ENCODE measurements around the gene USP54. TPM values are rescaled to one million over a fixed set of nuclear protein-coding genes. Genes with fewer than 3 reads are reported as not detected.
A peak's percentile ranks its signal among the peaks of the same experiment; 100 is the strongest.
"Not testable (repeated sequence)": the region's sequence is repeated elsewhere in the genome, so short reads cannot be mapped to it uniquely, and the experiment has no call there.

Gene USP54
- total RNA-seq, 2 donors from 2014 or later = 4.6 to 6.2 TPM

DNA sequence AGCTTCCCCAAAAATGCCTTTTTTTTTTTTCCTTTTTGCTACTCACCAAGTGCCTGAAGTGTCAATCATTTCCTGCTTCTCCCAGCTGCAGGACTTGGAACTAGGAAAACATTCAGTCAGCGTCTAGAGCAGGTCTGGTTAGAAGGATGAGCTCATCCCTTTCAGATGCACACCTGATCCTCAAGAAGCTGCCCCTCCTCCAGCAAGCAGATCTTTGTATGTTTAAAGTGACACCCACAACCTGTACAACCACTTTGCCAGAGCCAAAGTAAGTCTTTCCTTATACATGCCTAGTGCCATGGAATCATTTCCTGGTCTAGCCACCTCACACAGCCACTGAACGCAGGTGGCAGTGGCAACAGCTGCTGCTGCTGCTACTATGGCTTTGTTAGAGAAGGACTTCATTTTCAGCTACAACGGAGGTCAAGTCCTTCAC lies 10.4 kb upstream of the USP54 start:
- Mint-ChIP-seq H3K36me3 (no peaks in the 10 kb centered on the region), H3K27ac (peak overlapping the region in 1 of 2 donors; percentile 9), H3K9me3 (no peaks in the 10 kb centered on the region)
- ATAC-seq (no peak), DNase-seq (ENCODE audit: low spot score in 2 of 2) (no peak)

DNA sequence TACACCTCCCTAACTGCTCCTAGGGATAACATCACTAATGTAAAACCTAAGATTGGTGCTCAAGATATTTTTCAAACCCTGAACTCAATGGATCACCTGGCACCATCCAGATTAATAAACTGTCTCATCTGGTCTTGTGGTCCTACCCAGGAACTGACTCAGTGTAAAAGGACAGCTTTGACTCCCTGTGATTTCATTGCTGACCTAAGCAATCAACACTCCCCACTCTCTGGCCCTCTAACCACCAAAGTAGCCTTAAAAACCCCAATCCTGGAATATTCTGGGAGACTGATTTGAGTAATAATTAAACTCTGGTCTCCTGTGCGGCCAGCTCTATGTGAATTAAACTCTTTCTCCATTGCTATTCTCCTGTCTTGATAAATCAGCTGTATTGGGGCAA lies 6.2 kb upstream of the USP54 start:
- peak overlapping the region in 1 of 2 donors; percentile 33 for H3K27ac Mint-ChIP-seq
- DNase-seq (ENCODE audit: low spot score in 2 of 2) (no peak), ATAC-seq (no peak)
- H3K9me3 Mint-ChIP-seq = no peaks in the 10 kb centered on the region
- H3K36me3 Mint-ChIP-seq = no peaks in the 10 kb centered on the region

DNA sequence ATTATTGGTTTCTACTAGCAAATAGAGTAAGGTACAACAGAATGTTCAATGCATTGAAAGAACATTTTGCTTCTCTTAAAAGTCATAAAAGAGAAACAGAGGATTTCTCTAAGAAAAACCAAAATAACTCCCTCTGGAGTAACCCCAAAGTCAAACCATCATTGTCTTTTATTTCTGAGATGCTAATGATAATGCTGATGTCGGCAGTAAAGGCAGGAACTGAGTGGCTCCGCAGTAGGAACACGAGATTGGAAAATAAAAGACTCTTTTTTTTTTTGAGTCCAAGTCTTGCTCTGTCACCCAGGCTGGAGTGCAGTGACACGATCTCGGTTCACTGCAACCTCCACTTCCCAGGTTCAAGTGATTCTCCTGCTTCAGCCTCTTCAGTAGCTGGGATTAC lies 2.7 kb upstream of the USP54 start:
- no peaks in the 10 kb centered on the region for H3K9me3 Mint-ChIP-seq
- no peak for ATAC-seq
- no peak for DNase-seq (ENCODE audit: low spot score in 2 of 2)
- no peak overlapping the region for H3K27ac Mint-ChIP-seq
- no peaks in the 10 kb centered on the region for H3K36me3 Mint-ChIP-seq

DNA sequence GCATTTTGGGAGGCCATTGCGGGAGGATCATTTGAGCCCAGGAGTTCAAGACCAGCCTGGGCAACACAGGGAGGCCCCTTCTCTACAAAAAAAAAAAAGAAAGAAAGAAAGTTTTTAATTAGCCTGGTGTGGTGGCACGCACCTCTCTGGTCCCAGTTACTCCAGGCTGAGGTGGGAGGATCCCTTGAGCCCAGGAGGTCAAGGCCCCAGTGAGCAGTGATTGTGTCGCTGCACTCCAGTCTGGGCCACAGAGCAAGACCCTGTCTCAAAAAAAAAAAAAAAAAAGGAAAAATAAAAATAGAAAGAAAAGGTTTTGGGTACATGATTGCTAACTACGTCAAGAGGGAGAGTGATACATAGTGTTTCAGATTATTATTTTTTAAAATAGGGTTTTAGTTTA lies 2.0 kb upstream of the USP54 start:
- Mint-ChIP-seq H3K9me3 (no peaks in the 10 kb centered on the region), H3K36me3 (no peaks in the 10 kb centered on the region), H3K27ac (no peak overlapping the region)
- no peak for DNase-seq (ENCODE audit: low spot score in 2 of 2)
- ATAC-seq = no peak

DNA sequence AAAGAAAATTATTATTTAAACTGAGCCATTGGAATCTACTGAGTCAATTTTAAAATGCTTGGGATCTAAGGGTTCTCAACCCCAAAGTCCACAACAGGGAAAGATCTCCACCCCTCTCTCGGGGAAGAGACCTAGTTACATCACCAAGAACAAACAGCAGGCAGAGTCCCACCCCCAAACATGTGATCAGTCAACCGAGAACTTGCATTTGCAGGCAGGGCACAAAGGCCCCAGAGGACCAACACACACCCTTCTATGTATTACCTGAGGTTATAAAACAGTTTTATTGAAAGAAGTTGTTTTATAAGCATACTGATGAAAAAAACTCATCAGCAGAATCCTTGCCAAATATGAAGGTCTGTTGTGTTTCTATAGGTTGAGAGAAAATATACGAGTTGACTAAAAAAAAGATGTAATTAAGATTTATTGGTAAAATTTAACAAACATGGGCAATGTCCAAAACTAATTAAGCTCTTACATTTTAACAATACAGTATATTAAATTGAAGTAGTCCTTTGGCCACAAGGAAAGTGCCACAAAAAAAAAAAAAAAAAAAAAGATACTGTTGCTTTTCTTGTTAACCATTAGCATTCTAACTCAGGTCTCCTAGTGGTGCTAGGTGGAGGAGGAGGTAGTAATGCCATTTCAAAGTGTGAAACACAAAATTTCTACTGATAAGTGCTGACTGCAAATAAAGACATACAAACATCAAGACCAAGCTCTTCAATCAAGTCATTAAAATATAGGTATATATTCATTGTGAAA lies 975 bp upstream of the USP54 start:
- Mint-ChIP-seq H3K36me3 (no peaks in the 10 kb centered on the region), H3K9me3 (no peaks in the 10 kb centered on the region), H3K27ac (peak overlapping the region in 1 of 2 donors; percentile 68)
- DNase-seq (ENCODE audit: low spot score in 2 of 2) = peak in 1 of 2 donors; percentile 13
- peak in 1 of 2 donors; percentile 54 for ATAC-seq

DNA sequence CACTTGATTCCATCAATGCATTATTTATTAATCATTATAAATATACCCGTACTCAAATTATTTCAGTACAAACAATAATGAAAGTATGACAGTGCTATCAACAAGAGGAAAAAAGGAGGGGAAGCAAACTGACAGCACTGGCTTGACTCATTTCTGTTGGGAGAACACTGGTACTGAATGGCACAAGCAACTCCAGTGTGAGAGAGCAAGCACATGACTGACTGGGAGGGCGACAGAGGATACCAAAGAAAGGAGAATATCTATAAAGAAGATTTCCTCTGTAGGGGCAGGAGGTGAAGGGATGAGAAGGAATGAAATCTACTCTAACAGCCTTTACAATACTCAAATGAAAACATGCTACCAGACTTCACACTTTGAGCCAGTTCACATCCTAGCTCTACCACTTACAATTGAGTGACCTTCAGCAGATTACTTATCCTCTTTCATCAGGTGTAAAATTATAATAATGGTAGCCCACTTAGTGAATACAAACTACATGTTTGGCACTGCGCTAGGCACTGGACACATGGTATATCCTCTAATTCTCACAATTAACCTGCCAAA lies 1.5 kb downstream of the USP54 start:
- no peaks in the 10 kb centered on the region for H3K9me3 Mint-ChIP-seq
- ATAC-seq = no peak
- no peaks in the 10 kb centered on the region for H3K36me3 Mint-ChIP-seq
- H3K27ac Mint-ChIP-seq = no peak overlapping the region
- DNase-seq (ENCODE audit: low spot score in 2 of 2) = no peak

DNA sequence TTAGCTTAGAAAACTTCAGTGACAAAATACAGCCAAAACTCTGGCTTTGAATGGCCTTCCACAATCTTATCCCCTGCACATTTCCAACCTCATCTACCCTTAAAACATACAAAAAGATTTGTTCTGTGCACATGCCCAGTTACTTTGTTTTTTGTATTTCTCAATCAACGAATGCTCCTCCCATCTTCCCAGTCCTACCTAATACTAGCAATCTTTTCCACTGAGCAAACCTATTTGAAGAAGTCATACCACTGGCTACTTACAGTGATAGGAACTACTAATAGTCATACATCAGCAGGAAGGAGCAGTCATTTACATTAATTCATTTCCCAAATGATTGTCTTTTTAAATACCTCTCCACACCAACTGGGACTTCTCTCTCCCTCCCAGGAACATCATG lies 2.5 kb downstream of the USP54 start:
- ATAC-seq (no peak), DNase-seq (ENCODE audit: low spot score in 2 of 2) (no peak)
- Mint-ChIP-seq H3K9me3 (no peaks in the 10 kb centered on the region), H3K36me3 (no peaks in the 10 kb centered on the region), H3K27ac (no peak overlapping the region)

DNA sequence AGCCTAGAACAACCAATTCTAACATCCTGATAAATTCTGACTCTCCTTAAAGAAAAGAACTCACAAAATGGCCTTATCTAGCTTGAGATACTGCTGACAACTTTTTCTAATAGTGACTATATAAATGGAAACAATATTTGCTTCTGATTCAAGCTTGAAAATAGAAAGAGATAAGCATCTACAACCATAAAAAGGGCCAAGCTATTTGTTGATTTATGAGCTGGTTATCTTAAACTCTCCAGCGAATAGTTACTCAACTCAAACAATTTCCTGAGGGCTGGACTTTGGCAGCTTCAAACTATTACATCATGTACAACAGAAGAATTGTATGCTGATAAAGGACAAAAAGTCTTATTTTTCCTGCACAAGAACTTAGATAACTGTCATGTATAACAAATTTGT lies 4.6 kb downstream of the USP54 start:
- Mint-ChIP-seq H3K9me3 (no peaks in the 10 kb centered on the region), H3K27ac (no peak overlapping the region), H3K36me3 (no peaks in the 10 kb centered on the region)
- ATAC-seq = no peak
- DNase-seq (ENCODE audit: low spot score in 2 of 2) = no peak

DNA sequence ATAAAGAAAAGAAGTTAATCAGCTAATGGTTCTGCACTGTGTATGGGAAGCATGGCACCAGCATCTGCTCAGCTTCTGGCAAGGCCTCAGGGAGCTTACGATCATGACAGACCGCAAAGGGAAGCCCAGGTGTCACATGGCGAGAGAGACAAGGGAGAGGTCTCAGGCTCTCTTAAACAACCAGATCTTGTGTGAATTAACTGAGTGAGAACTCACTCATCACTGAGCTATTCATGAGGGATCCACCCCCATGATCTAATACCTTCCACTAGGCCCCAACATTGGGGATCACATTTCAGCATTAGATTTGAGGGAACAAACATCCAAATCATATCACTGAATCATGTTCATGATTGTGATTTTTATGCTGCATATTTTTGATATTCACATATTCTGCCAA lies 5.8 kb downstream of the USP54 start:
- no peak for DNase-seq (ENCODE audit: low spot score in 2 of 2)
- no peak overlapping the region for H3K27ac Mint-ChIP-seq
- ATAC-seq = no peak
- no peaks in the 10 kb centered on the region for H3K36me3 Mint-ChIP-seq
- no peaks in the 10 kb centered on the region for H3K9me3 Mint-ChIP-seq

DNA sequence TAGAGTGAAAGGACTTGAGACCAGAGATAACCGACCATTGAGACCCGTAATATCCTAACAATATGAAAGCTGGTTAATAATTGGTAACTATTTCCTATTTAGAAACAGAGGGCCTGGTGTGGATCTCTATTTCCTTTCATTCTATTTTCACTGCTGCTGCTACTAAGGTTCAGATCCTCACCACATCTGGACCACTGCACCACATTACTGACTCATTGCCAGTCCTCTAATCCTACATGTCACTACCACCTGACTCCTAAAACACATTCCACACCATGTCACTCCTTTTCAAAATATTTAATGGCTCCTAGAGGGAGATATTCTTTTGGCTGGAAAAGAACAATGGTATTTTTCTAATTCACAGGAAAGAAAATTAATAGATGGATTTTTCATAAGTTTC lies 6.4 kb downstream of the USP54 start:
- Mint-ChIP-seq H3K27ac (no peak overlapping the region), H3K9me3 (no peaks in the 10 kb centered on the region), H3K36me3 (no peaks in the 10 kb centered on the region)
- peak in 1 of 2 donors; percentile 44 for ATAC-seq
- no peak for DNase-seq (ENCODE audit: low spot score in 2 of 2)

DNA sequence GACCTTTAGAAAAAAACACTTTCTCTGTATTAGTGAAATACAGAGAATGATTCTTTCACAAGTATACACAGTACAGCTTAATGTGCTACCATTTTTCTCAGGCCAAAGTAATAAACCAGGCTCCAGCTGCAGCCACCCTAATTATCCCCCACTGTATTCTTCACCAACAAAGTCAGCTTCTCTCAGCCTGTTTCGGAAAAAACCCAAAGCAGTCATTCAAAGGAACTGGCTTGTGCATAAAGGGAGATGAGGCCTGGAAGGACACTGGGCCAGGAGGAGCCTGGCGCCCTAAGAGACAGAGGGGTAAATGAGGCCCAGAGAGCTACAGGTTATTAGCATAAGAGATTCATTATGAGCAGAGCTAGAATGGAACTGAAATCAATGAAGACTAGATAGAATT lies 9.2 kb downstream of the USP54 start:
- ATAC-seq (no peak), DNase-seq (ENCODE audit: low spot score in 2 of 2) (no peak)
- no peaks in the 10 kb centered on the region for H3K36me3 Mint-ChIP-seq
- no peak overlapping the region for H3K27ac Mint-ChIP-seq
- H3K9me3 Mint-ChIP-seq = no peaks in the 10 kb centered on the region

DNA sequence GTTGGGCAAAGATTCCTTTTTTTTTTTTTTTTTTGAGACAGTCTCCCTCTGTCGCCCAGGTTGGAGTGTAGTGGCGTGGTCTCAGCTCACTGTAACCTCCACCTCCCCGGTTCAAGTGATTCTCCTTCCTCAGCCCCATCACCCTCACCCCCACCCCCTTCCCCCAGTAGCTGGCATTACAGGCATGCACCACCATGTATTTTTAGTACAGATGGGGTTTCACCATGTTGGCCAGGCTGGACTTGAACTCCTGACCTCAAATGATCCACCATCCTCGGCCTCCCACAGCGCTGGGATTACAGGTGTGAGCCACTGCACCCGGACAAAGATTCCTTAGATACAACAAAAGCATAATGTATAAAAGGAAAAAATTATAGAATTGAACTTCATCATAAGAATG lies 12.2 kb downstream of the USP54 start:
- not testable (repeated sequence) for DNase-seq (ENCODE audit: low spot score in 2 of 2); H3K36me3 Mint-ChIP-seq; H3K27ac Mint-ChIP-seq; ATAC-seq; H3K9me3 Mint-ChIP-seq

DNA sequence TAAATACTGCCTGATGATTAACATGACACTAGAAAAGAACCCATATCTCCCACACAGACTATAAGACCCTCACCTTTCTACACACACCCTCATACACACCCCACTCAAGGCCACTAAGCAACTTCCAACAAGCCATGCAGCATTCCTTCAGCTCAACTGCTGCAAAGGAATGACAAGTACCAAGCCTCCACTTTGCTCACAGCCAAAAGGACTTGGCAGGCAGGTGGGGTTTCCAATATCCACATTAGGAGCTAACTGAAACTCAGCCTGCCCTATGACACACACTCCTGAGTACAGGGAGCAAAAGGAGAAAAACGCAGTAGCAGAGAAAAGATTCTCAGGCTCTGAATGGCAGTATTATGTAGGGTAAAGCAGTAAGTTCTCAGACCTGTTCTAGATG lies 13.4 kb downstream of the USP54 start:
- no peak overlapping the region for H3K27ac Mint-ChIP-seq
- DNase-seq (ENCODE audit: low spot score in 2 of 2) = no peak
- no peak for ATAC-seq
- H3K9me3 Mint-ChIP-seq = no peaks in the 10 kb centered on the region
- no peaks in the 10 kb centered on the region for H3K36me3 Mint-ChIP-seq

DNA sequence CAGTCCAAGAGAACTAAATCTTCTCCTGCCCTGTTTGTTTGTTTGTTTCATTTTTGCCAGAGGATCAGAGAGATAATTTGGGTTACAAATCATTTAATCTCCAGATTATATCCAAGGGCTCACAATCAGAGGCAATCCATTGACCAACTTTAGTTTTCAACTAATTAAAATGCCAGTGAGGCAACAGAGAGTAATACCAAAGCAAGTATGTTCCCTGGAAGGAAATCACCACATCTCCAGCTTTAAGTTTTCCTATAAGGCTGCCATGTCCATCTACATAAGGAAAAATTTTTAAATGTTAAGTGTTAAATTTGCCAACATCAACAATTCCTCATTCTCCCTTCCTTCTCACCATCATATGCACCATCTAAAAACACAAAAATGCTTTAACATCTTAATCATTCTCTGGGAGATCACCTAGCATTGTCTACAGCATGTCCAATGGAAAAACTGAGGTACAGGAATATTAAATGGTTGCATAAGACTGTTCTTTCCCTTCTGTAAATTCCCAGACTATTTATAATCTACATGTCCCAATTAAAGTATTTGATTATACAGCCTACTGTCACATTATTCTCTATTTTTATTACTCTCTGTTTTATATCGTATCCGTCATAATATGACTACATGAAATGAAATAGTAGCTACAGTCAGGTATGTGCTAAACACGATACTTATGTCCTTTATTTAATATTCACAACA lies 14.1 kb downstream of the USP54 start:
- Mint-ChIP-seq H3K9me3 (no peaks in the 10 kb centered on the region), H3K27ac (no peak overlapping the region), H3K36me3 (no peaks in the 10 kb centered on the region)
- ATAC-seq (no peak), DNase-seq (ENCODE audit: low spot score in 2 of 2) (no peak)

DNA sequence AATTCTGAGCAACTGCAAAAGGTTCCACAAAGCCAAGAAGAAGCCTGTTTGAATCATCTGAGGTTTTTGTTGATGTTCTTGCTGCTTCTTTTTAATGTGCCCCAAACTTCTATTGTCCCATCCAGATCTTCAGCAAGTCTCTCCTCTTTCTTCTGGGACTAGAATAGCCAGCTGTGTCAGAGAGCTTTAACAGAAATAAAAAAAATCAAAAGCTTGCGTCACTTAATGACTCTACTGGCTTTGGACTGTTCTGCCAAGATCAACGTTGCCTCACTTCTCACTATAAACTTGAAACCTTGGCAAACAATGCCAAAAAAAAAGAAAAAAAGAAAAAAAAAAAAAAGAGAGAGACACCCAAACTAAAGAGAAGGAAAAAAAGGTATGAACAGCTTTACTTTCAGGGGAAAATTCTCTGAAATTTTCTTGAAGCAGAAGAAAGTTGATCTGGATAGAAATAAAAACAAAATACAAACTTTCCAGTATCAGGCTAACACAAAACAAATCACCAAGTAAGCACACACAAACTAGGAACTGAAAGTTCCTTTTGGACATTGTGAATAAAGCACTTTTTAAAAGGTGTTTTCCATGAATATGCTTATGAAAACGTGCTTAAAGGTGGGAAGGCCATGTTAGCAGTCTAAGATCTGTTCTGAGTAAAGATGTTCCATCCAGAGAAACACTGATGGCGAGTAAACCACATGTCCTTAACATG lies 14.8 kb downstream of the USP54 start:
- Mint-ChIP-seq H3K36me3 (no peaks in the 10 kb centered on the region), H3K27ac (peak overlapping the region in 1 of 2 donors; percentile 73), H3K9me3 (no peaks in the 10 kb centered on the region)
- no peak for ATAC-seq
- no peak for DNase-seq (ENCODE audit: low spot score in 2 of 2)

DNA sequence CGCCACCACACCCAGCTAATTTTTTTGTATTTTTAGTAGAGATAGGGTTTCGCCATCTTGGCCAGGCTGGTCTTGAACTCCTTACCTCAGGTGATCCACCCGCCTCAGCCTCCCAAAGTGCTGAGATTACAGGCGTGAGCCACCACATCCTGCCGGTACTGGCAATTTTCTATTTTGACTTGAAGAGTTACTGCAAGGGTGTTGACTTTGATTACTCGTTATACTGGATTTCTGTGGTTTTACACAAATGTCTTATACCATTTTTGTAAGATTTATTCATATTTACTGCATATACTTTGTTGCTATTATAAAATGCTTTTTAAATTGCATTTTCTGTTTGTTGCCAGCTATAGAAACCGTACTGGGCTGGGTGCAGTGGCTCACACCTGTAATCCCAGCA lies 24.1 kb downstream of the USP54 start:
- H3K36me3 Mint-ChIP-seq; H3K27ac Mint-ChIP-seq; DNase-seq (ENCODE audit: low spot score in 2 of 2): not testable (repeated sequence)

DNA sequence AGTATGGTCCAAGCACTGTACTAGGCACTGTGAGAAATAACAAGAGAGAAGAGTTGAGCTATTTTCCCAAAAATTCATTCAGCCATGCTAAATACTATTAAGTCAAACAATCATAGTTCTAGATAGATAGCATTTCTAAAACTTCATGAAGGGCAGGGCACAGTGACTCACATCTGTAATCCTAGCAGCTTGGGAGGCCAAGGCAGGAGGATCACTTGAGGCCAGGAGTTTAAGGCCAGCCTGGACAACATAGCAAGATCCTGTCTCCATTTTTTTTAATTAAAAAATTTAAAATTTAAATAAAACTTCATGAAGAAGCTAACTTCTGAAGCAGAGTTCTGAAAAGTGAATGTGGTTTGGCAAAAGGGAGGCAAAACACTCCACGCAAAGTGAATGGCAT lies 29.9 kb downstream of the USP54 start:
- DNase-seq (ENCODE audit: low spot score in 2 of 2) (no peak), ATAC-seq (no peak)
- H3K9me3 Mint-ChIP-seq = no peaks in the 10 kb centered on the region
- H3K27ac Mint-ChIP-seq = no peak overlapping the region
- no peaks in the 10 kb centered on the region for H3K36me3 Mint-ChIP-seq

More for the DNA sequence above, 24.1 kb downstream of the USP54 start:
- peak in 1 of 2 donors; percentile 63 for ATAC-seq
- not testable (repeated sequence) for H3K9me3 Mint-ChIP-seq
